HG02943 (cell line): ENCODE measurements around the gene AFF3.
"Not testable (repeated sequence)": the region's sequence is repeated elsewhere in the genome, so short reads cannot be mapped to it uniquely, and the experiment has no call there.

Experiments used
- ATAC-seq: cut with Tn5 transposase; IDR thresholded peaks from one replicate; pipeline ENCODE4 v1.9.1; 2021; ENCODE audit warnings: mild to moderate bottlenecking, low read depth, moderate library complexity; ENCODE audit not compliant: unreplicated experiment

AFF3 gene

DNA sequence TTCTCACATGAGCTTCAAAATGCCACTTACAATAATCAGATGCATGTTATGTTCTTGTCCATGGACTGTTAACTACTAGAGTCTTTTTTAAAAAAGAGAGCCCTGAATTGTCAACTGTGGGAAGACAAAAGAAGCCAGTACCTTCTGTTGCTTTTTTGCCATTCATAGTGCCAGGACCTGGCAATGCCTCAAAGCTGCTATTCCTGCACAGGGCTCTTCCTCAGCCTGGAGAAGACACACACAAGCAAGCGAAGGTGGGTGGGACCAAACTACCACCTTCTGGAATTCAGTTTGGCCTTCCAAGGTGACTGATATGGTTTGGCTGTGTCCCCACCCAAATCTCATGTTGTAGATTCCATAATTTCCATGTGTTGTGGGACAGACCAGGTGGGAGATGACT is 160.6 kb downstream of the AFF3 start:
- ATAC-seq, result no peak

DNA sequence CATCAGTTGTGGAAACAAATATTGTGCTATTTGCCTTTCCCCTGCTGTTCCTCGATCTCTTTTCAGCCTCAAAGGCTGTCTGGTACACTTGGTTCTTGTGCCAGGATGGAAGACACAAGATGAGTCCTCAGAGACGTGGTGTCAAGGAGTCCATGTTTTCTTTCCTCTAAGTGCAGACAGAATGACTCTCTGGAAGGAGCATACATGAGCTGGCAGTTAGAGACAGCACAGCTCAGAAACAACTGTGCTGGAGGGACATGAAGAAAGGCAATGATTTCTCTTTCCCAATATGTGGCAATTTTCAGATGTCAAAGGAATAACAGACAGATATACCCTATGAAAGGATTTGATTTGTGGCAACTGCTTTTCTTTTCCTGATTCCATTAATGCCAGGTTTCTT is 162.2 kb downstream of the AFF3 start:
- no peak for ATAC-seq

DNA sequence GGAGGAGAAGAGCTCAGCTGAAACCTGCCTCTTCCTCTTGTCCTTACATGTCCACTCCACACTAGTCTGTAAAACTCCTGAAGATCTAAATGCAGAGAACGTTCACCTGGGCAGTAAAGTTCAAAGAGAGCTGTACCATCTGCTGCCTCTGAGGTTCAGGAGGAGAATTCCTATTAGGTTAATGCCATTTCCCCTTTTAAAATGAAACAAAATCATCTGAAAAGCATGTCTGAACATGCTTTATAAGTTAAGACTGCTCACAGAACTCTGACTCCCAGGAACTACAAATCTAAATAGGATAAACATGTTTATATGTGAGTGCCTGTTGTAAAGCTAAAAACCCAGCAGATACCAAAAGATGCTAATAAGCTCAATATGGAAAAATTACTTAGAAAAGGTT is 164.4 kb downstream of the AFF3 start:
- ATAC-seq, result no peak

DNA sequence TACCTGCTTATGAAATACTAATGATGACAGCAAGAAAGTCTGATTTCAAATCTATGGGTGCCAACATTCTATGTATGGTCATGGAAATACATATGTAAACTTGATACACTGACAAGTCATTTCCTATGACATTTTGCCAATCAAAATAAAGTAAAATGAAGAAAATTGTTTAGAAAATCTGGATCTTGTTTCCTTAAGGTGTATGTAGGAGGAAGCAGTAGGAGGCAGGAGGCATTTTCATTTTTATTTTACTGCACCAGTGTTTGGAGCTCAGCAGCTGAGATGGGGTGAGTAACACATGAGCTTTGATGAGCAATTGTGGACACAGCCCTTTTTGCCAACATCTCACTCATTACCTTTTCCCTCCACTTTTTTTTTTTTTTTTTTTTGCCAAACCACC is 167.0 kb downstream of the AFF3 start:
- ATAC-seq, result no peak

DNA sequence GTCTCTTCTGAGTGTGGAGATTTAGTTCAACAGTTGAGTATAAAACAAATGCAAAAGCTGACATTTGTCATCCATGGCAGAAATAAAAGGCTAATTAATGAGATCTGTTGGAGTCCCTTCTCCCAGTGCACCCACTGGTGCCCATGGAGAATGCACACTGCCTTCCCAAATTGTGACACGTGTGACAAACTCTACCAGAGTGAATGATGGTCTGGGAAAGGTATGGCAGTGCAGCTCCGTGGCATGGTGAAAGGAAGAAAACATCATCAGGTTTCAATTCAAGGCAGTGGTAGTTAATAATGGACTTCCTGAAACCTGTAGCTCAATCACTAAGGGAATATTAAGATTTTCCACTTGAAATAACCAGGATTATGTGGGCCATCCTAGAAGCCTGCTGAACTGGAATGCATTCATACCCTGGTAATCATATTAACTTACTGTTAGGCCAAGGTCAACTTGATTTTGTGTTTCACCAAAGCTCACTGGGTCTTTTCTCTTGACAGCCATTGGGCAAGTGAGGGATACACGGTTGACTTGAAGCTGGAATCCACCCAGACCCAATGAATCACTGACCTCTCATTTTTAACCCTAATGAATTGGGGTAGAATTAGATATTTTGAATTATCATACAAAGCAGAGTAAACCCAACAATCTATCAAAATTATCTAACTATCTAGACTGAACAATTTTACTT is 167.6 kb downstream of the AFF3 start:
- no peak for ATAC-seq

DNA sequence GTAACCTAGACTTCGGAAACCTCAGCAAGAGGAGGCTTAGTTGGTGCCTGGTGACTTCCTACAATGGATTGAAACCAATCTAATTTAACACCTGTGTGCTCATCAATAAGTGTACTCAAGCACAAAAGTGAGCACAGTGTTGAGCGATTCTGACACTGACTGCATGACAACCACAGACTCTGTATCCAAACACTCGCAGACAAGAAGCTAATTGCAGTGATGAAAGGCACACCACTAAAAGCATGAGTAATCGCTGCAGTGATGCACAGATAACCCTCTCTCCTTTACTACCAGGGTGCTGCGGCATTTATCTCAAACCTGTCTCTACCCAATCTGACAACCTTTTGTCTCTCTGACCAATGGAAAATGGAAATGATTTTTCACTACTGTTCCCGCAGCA is 168.1 kb downstream of the AFF3 start:
- no peak for ATAC-seq

DNA sequence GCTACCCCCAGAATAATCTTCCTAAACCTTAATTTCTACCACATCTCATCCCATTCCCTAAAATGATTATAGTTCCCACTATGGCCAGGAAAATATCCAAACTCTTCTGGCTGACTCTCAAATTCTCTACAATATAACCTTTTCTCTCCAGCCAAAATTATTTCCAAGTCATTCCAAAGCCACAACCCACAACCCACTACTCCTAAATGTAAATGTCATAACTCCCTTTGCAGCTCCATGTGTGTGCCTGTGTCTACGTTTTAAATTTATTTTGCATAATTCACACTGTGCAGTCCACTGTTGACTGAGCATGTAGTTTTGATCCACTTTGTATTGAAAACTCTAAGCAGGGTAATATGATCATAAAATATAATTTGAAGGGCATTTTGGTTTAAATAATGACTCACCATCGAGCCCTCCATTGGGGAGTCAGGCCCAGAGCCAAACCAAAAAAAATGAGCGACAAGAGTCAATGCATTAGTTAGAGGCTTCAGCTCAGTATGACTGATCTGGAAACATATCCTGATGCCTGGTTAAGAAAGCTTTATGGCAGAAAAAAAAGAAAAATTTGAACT is 171.0 kb downstream of the AFF3 start:
- ATAC-seq, result no peak

DNA sequence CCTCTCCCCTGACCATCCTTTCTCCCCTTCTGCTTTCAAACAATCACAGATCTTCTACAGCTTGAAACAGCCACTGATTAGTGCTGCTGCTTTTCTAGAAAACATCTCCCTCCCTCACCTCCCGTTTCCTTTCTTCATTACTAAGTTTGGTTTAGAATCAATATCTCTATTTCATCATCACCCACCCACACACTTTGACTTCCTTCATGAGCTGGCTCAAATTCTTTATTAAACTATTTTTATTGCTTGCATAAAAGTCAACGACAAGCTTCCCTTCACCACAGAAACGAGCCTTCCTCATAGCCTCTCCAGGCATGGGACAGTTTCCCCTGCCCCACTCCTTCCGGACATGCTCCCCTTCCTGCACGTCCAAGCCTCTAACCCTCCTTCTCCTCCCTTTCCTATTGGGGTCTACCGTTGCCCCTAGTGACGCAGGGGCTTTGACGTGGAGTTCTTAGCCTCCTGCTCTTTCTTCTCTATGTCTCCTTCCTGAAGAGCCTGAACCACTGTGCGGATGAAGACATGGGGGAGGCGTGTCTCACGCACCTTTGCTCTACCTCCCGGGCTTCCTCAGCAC is 172.0 kb downstream of the AFF3 start:
- ATAC-seq, result no peak

DNA sequence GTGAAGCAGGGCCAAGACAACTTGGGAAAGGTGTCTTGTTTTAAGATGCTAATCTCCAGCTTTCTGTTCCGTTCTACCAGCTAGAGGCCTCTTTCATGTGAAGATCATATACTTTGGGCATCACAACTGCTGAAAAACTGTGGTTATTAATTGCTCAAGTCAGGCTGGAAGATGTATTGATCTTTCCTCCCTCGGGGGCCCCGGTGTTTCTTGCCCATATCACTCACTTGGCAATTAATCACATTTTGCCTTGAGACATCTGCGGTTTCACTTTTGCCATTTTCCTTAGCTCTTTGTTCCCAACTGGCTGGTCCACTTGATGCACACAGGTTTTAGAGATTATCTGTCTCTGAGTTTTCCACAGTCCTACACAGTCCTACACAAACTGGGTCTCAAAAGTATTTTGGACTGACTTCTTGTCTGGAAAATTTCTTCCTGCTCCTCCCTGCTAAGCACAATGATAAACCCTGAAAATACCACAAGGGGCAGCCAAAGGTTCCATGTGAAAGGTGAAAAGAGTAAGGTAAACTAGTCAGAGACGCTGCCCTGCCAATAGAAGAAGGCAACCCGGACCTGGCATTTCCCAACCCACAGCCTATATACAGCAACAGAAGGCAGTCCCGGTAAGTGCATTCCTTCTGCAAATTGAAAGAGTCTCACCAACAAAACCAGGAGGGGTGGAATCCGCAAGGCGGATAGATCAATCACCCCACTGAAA is 181.0 kb downstream of the AFF3 start:
- no peak for ATAC-seq

DNA sequence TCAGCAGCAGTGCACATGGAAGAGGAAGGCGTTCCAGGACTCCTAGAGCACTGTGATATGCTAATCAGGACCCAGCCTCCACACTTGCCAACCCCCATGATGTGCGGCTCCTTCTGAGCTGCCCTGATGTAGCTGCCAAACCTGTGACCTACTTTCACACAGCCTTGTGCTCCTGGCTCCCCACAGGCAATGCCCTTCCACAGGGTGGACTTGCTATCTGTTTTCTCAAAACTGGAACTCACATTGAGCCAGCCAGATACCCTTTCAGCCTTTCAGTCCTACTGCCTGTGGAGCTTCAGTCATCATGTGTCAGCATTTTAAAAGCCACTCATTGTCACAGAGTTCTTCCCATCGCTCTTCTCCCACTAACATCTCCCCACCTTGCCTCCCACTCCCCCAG is 181.6 kb downstream of the AFF3 start:
- ATAC-seq, result no peak

DNA sequence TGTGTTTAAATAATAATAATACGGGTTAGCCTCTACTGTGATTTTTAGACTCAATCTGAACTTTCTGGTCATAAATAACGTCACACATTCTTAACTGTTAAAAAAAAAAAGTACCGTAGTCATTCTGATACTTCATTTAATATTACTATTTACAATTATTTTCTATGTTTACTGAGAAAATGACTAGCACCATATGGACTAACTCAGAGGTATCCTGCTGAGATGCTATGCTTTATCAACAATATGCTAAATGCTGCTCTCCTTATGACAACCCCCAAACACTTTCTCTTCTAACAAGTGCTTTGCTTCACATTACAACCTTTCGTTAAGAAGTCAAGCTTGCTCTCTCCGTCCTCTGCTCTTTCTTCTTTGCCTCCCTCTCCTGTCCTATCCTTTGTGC is 182.1 kb downstream of the AFF3 start:
- ATAC-seq, result no peak

DNA sequence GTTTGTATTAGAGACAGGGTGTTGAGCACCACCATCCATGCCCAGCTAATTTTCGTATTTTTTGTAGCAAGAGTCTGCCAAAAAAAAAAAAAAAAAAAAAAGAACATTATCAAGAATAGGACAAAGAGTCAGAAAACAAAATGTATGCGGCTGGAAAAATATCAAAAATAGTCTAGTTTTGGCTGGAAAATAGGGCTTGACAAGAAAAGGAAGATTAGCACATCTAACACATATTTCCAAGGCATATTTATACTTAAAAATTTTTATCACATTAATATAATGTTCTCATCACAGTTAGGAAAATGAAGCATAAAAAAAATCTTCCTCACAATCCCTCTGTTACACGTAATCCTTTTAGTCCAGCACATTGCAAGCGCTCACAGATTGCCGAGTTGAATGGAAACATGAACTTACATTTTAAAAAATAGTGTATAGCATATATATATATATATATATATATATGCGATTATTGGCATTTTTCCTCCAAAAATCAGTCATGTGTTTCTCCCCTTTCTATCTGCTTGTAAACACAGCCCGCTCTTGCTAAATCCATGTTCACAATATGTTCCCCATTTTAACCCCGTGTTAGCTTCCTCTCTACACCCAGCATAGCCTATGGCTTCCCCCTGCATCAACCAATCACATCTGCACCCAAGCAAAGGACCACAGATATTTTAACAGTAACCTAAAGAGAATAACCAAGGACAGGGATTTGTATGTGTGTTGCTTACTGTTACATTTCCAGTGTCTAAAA is 183.0 kb downstream of the AFF3 start:
- no peak for ATAC-seq

DNA sequence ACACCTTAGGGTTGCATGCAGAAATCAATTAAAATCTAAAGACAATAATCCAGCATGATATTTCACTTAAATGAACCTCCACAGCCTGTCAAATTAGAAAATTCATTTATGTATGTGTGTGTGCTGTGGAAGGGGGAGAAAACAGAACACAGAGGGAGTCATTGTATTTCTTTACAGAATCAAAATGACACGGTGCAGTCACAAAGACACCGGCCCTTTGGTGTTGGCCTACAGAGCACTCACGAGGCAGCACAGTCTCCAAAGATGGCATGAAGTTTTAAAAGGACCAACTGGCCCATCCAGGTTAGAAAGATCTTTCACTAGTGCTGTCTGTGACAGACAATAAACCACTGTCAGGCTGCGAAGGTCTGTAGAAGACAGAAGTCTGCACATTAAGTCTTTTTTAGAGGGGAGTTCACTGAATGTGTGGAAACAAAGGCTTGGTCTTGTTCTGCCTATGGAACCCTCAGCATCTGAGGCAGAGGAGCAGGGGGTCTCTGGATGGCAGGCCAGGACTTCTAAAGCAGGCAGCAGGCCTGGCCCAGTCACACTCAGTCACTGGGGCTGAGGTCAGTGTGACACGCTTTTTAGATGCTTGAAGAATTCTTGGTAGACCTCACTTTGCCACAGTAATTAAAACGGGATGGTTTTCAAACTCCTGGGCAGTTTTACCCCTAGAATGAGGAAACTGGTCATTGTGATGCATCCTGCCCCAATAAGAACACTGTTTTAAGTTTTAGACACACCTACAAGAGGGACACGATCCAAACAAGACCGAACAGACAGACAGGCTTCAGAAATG is 184.9 kb downstream of the AFF3 start:
- no peak for ATAC-seq

DNA sequence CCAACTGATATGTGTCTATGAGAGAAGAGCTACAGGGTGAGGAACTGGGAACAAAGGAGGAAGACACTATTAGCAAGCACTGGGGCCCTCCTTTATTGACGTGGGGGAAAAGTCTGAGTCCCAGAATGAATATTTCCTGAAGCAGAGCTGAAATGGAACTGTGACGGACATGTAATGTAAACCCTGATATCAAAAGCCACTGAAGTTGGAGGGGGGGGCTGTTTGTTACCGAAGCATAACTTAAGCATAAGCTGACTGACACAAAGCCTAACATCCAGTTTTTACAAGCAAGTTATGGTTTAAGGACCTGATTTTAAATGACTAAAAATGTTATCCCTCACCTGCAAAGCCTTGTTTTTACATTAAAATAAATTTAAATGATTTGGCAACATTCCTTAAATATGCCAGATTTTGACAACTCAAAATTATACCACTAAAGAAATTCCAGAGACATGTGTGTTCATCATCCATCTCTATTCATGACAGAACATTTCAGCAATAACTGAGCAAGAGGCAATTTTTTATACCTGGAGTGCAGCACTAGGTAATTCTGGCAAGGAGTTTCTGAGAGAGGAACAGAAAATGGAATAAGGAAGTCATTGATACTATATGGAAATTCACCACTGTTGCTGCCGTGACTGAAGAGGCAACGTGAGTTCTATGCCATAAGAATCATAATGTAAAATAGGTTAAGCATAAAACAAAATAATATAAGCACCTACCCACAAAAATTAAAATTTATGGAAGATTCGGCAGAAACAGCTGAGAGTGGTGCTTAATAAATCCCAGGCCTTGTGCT is 186.0 kb downstream of the AFF3 start:
- ATAC-seq, result no peak

DNA sequence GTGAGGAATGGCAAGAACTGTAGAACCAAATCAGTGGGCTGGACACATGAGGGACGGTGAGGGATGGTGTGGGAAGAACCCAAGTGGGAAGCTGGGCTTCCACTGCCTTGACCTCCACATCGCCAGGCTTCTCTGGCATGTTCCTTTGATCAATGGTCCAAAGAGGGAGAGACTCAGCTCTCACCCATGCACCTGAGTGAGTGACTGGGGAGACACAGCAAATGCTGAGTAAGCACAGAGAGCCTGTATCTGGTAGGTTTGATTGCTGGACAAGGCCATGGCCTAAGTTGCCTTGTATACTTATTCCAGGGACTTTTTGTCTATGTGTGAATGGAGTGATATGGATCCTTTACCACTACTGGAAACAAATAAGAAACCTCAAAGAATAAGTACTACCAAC is 188.6 kb downstream of the AFF3 start:
- ATAC-seq, result no peak

DNA sequence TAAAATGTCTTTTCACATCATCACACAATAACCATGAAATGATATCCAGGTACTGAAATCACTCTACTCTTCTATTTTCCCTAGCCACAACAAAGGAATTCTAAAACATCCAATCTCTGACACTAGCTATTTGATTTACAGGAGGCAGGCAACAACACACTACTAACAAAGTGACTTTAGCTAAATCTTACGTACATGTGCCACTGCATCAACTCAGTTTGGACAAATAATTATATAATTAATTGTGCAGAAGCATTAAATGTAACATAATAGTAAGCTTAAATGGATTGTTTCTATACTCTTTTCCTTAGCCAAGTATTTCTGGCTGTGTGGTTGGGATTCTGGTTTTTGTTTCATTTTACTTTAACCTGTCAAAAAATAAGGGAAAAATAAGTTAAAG is 192.4 kb downstream of the AFF3 start:
- no peak for ATAC-seq

DNA sequence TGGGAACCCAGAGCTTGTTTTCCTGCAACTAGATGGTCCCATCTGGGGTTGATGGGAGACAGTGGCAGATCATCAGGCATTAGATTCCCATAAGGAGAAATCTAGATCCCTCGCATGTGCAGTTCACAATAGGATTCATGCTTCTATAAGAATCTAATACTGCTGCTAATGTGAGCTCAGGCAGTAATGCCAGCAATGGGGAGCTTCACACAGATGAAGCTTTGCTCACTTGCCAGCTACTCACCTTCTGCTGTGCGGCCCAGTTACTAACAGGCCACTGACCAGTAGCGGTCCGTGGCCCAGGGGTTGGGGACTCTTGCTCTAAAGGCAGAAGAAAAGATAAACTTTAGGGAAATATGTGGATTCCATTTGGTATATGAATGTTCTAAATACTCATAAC is 192.9 kb downstream of the AFF3 start:
- no peak for ATAC-seq

DNA sequence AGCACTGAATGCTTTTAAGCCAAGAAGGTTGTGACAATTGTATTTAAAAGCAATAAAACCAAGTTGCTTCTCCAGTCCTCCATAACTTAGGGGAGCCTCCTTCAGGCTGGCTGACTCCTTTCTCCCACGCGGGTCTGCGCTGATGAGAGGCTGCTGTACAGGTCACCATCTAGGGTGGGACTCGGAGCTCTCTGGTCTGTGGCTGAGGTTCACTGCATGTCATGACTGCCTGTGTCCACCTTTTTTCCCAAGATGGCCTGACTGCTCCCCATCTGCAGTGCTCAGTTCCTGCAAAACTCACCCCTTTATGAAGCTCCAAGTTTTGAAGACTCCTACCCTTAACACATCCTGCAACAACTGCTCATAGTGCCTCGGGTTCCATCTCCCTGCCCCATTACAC is 194.4 kb downstream of the AFF3 start:
- ATAC-seq, result no peak

DNA sequence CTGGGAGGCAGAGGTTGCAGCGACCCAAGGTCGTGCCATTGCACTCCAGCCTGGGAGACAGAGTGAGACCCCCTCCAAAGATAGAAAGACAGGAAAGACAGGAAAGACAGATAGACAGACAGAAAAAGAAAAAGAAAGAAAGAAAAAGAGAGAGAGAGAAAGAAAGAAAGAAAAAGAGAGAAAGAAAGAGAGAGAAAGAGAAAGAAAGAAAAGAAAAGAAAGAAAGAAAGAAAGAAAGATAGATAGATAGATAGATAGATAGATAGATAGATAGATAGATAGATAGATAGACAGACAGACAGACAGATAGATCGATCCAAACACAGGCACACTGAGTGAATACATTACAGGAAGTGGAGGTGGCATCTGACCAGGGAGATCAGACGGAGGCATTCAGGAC is 195.0 kb downstream of the AFF3 start:
- not testable (repeated sequence) for ATAC-seq
